HepG2 (cell line): ENCODE measurements around the gene MAN2B2.

Source experiments
- E2F2 ChIP-seq: sonication (generic); formaldehyde crosslinking; IDR thresholded peaks from 2 replicates; pipeline ENCODE4 v1.4.0; 2020; ENCODE audit warnings: missing genetic modification reagents, borderline replicate concordance
- EP300 ChIP-seq, 3 experiments: sonication (generic) in 1 of 3; formaldehyde crosslinking in 1 of 3; IDR thresholded peaks; 2 replicates each; pipeline versions ENCODE4 v1.5.1 to v1.6.1; 2011 to 2020; ENCODE audit warnings: low read depth in 2 of 3, low read length in 2 of 3, borderline replicate concordance in 1 of 3, improper control_type of control experiment in 1 of 3, mild to moderate bottlenecking in 1 of 3, missing genetic modification reagents in 1 of 3, moderate library complexity in 1 of 3
- EZH2 ChIP-seq: conservative IDR thresholded peaks from 2 replicates; pipeline ENCODE4 v1.6.1; 2012; ENCODE audit warnings: mild to moderate bottlenecking, low read depth, low read length, moderate library complexity
- JUND ChIP-seq: sonication (generic); formaldehyde crosslinking; IDR thresholded peaks from 2 replicates; pipeline ENCODE4 v1.8.0; 2022; ENCODE audit warnings: mild to moderate bottlenecking, missing genetic modification reagents
- POLR2AphosphoS5 ChIP-seq: IDR thresholded peaks from 2 replicates; pipeline ENCODE4 v1.6.1; 2012; ENCODE audit warnings: low read depth, low read length
- RFX1 ChIP-seq: fragments of 450-650 bp; IDR thresholded peaks from 2 replicates; pipeline ENCODE4 v1.6.1; 2017
- TCF7L2 ChIP-seq: IDR thresholded peaks from 2 replicates; pipeline ENCODE4 v1.6.1; 2011; ENCODE audit warnings: mild to moderate bottlenecking, low read depth, low read length, moderate library complexity

- TF ChIP-seq EP300 (IDR thresholded peaks at IDR 0.05; ENCODE audit: low read depth in 2 of 2, low read length in 2 of 2) (no peak), EP300 (CRISPR knock-in tag; IDR thresholded peaks at IDR 0.05; ENCODE audit: borderline replicate concordance) (no peak), EZH2 (no peak), POLR2AphosphoS5 (no peak), E2F2 (CRISPR knock-in tag) (no peak), RFX1 (no peak), JUND (CRISPR knock-in tag) (no peak), TCF7L2 (no peak)
These were observed 45.3 kb downstream of the MAN2B2 start for GRCh38 chr4:6620296-6620695.
